Hepatic stellate cell (primary cell): ENCODE measurements around the gene ESPNL.
A peak's percentile ranks its signal among the peaks of the same experiment; 100 is the strongest.

Source experiments
- DNase-seq: peaks from one replicate; pipeline ENCODE4 v3.0.0; 2011; ENCODE audit warnings: low spot score

ESPNL gene

DNA sequence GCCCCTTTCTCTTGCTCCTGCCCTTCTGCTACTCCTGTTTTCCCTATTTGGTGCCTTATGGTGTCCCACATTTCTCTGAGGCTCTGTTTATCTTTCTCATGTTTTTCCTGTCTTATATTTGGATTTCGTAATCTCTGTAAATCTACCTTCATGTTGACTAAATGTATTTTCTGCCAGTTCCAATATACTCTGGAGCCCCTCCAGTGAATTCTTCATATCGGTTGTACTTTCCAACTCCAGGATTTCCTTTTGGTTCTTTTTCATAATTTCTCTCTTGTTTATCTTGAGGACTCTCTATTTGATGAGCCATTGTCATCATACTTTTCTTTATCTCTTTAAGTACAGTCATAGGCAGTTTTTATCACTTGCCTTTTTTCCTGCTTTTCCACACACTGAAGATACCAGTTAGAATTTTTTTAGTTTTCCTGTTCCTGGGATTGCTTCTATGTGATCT, 20.2 kb upstream of the ESPNL start:
- DNase-seq: no peak

DNA sequence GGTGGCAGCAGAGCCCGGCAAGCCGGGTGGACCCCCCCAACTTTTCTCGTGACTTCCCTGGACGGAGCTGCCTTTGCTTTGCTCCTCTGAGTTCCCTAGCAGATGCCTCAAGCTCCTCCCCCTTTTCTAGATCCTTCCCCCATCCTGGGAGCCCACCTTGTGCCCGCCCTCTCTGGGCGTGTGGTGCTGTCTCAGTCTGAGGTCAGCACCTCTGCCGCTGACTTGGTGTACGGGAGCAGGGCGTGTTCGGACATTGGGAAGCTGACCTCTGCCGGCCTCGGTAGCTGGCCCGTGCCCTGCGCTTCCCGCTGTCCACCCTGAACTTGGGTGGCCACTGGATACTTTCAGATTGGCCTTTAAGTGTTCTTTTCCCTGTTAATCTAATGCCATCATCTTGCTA, 19.6 kb upstream of the ESPNL start:
- DNase-seq: no peak

DNA sequence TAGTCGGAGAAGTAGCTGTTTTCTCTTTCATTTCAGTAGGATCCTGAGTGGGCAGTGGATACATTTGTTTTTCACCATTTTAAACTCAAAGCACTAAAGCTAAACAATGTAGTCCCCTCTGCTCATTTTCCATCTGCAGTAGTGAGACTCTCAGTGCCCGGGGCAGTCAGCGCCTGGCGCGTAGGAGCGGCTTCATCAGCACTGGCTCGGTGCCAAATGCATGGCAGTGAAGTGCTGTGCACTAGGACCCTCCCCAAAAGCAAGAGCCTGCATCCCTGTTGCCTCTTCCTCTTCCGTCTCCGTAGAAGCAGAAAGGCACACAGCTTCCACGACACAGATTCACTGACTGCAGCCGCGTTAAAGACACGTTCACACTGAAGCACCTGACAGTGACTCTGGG, 19.0 kb upstream of the ESPNL start:
- no peak for DNase-seq

DNA sequence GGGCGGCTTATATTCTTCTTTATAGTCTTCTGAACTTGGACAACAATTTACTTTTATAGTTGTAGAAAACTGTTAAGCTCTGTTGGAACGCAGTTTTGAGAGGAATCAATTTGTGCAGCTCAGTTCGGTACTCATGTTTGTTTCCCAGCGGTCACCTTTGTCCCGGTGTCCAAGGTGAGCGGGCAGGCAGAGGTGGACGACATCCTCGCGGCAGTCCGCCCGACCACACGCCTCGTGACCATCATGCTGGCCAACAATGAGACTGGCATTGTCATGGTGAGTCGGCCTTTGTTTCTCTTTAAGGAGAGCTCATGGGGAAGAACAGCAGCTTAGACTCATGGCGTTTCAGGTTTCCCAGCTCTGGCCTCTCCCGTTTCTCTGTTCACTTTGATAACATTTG, 18.6 kb upstream of the ESPNL start:
- no peak for DNase-seq

DNA sequence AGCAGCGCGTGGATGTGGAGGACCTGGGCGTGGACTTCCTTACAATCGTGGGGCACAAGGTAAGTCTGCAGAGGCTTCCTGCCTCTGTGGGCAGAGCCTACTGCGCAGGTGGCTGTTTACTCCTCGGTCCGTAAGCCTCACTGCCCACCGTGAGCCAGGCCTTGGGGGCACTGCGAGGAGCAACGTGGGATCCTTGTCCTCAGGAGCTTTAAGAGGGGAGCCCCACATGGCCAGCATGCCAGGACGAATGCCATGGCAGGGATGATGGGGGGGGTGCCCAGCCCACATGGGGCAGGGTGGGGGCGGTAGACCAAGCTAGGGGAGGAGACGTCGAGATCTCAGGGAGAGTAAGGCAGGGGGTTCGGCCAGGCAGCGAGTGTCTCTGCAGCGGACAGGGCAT, 18.0 kb upstream of the ESPNL start:
- DNase-seq: no peak

DNA sequence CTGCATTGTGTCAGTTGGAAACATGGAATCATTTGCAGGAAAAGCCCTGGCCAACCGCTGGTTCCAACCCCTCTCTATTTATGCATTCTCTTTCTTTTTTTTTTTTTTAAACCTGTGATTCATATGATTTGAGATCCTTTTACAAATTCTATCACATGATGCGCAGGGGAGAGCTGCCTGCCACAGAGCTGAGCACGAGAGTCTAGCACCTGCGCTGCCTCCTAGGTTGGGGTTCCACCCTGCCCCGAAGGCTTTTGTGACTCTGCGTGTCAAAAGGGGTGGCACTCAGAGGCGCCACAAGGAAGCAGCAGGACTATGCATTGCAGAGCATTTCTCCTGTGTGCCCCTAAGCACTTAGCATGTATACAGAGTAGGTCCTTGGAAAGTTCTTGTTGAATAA, 17.3 kb upstream of the ESPNL start:
- no peak for DNase-seq

DNA sequence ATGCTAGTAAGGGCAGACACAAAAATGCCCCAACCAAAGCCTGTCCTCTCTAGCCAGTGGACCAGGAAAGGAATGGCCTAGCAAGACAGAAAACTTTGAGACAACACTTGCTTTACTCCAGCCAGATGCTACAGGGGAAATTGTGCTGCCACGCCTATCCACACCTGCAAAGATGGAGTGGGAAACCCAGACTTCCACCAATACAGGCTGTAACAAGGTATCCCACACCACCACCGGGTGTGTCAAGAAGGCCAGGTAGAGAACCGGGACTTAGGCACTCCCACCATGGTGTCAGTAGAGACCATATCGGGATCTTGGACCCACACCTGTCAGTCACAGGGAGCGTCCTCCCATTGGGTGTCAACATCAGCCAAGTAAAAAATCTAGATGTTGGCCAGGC, 16.2 kb upstream of the ESPNL start:
- DNase-seq: no peak

DNA sequence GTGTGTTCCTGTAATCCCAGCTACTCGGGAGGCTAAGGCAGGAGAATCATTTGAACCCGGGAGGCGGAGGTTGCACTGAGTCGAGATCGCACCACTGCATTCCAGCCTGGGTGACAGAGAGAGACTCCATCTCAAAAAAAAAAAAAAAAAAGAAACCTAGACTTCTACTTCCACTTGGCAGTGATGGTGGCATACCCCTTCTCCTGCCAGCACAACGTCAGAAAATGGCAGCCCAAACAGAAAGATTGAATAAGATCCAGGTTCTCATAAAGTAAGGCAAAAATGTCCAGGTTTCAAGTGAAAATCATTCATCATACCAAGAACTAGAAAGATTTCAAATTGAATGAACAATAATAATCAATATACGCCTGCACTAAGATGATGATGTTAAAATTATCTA, 15.4 kb upstream of the ESPNL start:
- no peak for DNase-seq

DNA sequence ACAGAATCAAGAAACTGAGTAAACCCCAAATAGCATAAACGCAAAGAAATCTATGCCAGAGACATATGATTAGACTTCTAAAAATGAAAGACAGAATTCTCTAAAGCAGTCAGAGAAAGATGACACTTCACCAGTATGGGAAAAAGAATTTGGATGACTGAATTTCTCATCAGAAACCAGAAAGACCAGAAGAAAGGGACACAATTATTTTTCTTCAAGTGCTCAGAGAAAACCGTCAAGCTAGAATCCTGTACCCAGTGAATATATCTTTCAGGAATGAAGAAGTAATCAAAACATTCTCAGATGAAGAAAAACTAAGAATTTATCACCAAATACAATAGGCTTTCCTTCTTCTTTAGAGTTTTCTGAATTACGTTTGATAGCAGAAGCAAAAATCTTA, 14.2 kb upstream of the ESPNL start:
- no peak for DNase-seq

DNA sequence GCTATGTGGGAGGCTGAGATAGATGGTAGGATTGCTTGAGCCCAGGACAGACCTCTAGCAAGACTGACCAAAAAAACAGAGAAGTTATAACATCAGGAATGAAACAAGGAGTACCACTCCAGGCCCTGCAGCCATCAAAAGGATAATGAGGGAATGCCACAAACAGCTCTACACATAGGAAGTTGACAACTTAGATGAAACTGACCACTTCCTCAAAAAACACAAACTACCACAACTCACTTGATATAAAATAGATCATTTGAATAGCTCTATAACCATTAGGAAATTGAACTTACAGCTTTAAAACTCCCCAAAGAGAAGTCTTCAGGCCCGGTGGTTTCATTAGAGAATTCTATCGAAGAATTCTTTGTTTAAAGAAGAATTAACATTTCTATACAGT, 12.9 kb upstream of the ESPNL start:
- DNase-seq: no peak

DNA sequence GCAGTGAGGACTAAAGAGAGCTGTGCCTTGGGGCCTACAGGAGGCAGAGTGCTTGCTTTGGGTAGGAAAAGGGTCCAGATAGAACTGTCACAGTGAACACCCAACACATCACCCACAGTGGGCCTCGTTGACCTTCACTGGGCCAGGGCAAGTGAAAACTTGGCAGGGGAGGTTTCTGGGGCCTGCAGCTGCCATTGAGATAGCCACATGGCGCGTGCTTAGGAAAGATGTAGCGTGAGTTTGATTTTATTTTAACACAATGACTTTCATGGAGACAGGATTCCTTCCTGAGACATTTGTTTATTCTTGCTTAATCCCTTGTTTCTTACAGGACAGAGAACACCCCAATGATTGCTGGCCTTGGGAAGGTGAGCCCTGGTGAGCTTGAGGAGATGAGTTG, 9.3 kb upstream of the ESPNL start:
- DNase-seq: no peak

DNA sequence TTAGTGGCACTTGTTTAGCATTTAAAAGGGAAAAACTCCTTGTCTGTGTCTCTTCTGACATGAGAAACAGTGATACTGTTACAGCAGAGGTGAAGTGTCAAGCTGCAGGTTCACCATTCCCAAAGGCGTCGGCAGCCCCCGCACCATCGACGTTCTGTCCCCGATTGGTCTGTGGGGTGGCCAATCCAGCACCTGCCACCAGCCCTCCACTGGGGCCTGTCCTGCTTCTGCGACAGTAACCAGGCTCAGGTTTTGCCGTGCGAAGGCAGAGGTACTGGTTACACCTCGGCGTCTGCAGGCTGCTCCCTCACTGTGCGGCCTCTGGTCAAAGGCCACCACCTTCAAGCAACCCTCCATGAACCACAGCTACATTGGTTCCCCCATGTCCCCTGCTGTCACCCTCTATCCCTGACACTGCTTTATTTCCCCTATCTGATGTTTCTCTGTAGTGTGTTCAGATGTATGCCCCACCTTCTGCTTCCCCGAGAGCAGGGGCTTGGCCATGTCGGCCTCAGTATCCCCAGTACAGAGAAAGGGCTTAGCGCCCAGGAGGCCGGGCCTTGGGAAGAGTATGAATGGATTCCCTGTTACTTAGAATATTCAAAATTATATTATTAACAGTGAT, 8.6 kb upstream of the ESPNL start:
- DNase-seq: no peak

DNA sequence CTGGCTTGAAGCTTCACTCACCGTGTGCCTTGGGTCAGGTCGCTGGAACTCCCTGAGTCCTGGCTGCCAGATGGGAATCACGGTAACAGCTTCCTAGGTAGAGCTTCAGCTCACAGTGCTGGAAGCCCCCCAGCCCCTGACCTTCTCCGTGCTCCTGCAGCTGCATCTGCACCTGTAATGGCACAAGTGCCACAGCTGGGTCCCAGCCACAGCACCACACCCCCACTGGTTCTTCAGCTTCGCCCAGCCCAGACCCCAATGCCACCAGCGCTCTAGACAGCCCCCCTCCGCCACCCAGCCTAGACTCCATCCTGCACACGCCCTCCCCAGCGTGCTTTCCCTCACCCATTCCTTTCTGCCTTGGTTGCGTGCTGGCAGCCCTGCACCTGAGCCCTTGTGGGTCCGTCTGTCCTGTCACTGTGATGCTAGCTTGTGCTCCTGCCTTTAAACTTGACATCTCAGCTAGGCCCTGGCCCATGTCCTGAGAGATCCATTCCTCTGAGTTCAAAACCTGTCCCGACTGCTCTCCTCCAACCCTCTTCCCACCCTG, 7.6 kb upstream of the ESPNL start:
- no peak for DNase-seq

DNA sequence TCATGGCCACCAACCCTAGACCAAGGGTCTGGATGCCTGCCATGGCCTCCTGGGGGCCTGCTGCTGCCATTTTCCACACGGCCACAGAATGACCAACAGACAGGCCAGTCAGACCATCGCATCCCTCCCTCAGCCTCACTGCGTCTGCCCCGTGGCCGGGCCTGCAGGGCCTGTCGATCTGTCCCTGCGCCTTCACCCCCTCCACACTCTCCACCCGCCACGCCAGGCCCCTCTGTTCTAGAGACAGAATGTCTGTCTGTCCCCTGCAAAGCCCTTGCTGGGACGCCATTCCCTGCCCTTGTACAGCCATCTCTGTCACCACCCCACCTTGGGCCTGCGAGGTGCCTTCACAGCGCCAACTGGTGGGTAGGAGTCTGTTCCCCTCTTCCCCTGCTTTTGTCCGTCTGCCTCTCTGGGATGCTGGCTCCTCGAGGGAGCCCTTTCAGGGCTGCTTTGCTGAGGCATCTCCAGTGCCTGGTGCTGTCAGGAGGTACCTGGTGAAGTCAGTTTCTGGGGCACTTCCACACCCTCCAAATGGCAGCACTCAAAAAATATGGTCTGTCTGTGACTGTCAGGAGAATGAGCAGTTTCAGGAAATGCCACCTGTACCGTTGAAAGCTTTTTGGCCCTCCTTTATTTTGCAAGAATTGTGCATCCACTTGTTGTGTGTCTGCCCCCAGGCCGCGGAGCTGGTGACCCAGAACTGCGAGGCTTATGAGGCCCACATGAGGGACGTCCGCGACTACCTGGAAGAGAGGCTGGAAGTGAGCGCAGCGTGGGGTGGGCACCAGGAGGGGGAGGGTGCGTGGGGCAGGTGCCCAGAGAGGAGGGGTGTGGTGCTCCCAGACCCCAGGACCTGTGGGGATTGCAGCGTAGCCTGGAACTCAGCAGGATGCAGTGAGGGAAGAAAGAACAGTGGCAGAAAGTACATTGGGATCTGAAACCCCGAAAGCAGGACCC, 6.7 kb upstream of the ESPNL start:
- DNase-seq: no peak

DNA sequence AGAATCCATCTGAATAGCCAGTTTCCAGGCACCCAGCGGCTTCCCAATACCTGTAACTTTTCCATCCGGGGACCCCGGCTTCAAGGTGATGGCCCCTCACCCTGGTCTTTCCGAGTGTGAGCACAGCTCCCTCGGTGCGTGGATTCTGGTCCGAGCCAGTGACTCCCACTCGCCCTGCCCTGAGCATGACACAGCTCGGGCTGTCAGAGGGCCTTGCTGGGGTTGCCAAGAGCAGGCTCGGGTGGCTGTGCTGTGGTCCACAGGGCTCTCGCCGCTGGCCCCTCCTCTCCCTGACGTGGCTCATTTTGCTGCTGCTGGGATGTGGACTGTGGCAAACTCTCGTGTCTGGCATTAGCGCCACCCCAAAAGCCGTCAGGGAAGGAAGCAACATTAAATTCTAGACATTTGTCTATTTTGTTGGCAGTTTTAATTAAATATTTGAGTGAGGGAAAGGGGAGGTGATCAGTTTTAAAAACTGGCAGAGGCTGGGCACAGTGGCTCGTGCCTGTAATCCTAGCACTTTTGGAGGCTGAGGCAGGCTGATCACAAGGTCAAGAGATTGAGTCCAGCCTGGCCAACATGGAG, 5.6 kb upstream of the ESPNL start:
- DNase-seq: no peak

DNA sequence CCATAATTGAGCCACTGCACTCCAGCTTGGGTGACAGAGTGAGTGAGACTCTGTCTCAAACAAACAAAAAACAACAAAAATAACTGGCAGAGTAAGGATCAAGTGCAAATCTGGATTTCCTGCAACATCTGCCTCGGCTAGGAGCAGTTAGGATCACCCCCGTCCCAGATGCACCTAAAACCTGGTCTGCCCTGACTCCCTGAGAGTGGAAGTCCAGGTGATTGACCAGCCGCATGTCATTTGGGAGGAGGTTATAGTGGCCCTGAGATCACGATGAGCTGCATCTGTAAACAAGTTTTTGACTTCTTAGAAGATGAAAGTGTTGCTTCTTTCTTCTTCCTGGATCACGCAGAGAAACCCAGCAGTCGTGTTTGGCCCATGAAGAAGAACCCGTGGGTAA, 5.0 kb upstream of the ESPNL start:
- DNase-seq: no peak

DNA sequence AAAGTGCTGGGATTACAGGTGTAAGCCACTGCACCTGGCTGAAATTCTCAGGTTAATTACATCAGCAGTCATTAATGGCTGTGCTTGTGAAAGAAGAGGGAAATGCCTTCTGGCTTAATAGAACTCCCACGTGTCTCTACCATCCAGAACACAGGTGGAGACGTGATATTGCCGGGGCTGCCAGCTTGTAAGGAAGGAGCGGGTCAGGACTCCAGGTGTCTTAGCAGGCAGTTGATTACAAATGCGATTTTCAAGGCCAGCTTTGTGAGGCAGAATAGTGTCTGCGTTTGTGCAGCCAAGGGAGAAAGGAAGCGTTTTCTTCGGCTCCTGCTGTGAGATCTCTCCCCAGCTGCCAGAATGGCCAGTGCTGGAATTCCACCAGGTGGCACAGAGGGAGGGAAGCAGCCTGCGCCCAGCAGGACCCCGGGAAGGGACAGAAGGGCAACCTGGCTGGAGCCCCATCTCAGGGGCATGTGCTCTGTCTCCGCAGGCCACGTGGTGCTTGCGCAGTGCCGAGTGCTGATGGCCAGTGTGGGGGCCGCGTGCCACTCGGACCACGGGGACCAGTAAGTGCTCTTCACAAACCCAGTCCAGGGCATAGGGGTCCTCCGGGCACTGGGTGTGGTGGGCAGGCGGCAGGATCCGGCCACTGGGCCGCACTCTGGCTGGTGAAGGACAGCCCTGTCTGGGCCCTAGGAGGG, 3.7 kb upstream of the ESPNL start:
- DNase-seq: no peak

DNA sequence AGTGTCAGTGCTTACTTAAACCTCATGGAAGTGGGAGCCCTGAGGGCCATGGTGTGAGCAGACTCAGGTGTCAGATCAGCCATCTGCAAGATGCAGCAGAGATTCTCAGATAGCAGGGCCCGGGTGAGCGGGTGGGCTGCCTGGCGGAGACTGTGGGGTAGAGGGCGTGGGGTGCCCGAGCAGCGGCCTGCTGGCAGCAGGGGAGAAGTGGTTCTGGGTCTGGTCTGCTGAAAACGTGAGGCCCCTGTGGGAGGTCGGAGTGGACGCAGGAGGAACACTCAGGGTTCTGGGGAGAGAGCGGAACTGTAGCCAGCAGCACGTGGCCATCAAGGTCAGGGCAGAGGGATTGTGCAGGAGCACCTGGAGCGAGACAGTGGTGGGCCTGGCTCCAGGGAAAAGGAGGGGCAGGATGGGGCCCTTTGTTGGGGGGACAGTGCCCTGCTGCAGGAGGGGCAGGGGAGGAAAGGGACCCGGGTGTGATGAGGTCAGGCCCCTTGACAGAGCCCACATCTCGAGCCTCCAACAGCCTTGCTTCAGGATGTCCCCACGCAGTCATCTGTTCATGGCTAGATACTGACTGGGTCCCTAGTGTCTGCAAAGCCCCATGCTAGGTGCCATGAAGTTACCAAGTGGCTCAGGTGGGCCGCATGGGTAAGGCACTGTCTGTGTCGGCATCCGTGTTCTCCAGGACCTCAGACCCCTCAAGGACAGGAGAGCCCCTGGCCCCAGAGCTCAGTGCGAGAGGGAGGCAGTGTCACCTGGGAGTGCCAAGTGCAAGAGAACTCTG, 2.7 kb upstream of the ESPNL start:
- DNase-seq: no peak

DNA sequence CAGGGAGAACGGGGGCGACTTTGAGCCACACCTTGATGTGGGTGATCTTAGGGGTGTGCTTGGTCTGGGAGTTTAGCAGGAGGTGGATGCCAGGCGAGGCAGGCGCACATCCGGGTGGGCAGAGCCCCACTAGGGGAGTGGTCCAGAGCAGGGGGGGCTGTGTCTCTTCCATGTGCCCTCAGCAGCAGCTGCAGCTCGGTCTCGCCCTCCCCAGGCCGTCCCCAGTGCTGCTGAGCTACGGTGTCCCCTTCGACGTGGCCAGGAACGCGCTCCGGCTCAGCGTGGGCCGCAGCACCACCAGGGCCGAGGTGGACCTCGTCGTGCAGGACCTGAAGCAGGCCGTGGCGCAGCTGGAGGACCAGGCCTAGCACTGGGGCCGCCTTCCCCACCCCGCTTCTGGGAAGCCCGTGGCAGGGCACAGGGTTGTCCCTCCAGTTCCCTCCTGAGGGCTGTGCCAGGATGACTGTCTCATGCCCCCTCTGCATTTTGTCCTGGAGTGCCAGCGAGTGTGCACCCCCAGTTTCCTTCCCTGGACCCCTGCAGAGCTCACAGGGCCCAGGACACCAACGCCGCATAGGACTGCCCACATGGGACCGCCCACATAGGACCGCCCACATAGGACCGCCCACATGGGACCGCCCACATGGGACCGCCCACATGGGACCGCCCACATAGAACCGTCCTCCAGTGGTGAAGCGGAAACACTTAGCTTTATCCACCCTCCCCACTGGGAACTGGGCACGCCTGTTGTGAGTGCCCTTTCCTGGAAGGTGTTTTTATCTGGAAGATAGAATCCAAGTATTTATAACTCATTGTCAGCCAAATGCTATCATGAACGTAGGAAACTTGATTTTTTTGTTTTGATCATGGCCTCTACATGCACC, 1.9 kb upstream of the ESPNL start:
- DNase-seq: peak; percentile 67

DNA sequence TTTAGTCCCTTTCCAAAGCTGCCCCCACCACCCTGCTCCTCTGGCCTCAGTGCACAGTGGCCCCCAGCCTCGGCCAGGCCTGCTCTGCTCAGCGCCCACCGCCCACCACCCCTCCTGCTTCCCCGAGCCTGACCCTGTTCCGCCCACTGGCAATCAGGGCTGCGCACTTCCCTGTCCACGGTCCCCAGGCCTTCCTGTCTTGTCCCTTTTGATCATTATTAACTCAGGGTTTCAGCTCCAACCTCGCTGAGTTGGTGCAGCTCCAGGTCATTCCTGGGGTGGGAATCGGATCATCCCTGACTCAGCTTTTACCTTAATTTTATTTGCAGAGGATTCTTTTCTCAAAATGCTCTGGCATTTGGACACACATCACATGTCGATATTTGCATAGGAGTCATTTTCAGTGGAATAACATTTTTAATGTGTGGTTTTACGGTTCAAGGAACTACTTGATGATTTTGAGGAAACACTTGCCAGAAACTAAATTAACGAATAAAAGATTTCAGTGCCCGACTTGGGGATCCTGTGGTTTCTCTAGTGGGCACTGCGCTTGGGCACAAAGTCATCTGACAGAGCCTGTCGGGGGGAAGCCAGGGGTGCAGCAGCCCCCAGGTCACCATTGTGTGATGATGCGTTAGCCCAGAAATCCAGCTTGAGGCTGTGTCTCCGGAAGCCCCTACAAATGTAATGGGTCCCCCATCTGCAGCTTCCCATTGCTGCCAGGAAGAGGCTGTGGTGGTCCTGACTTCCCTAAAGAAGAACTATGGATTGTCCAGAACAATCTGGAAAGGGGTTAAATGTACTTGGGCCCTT, 1.0 kb upstream of the ESPNL start:
- no peak for DNase-seq
